Heart left ventricle (tissue), 16 donors: ENCODE data around the gene P2RX6. TPM values are rescaled to one million over a fixed set of nuclear protein-coding genes. Genes with fewer than 3 reads are reported as not detected.
A peak's percentile ranks its signal among the peaks of the same experiment; 100 is the strongest.

Experiments
- ATAC-seq, 4 donors: fragments of 200-7000 bp; cut with Tn5 transposase; one replicate each; pipeline ENCODE4 v1.9.1; 2020 to 2022; ENCODE audit warnings: moderate library complexity in 4 of 4, mild to moderate bottlenecking in 3 of 4, moderate number of reproducible peaks in 1 of 4
- DNase-seq, 5 donors: peaks; one replicate each; pipeline ENCODE4 v3.0.0-alpha.2; 2020
- H3K27ac ChIP-seq, 12 donors: fragments of 200-600 bp; sonication (generic) in 4 of 12; one replicate each; pipeline versions ENCODE4 v1.5.0 to v1.8.0; 2016 to 2022; ENCODE audit warnings: mild to moderate bottlenecking in 2 of 12
- H3K27me3 ChIP-seq, 9 donors: fragments of 200-600 bp; sonication (generic) in 2 of 9; one replicate each; pipeline versions ENCODE4 v1.5.1 to v1.8.0; 2016 to 2022; ENCODE audit warnings: mild to moderate bottlenecking in 3 of 9
- H3K36me3 ChIP-seq, 9 donors: fragments of 200-600 bp; sonication (generic) in 2 of 9; one replicate each; pipeline versions ENCODE4 v1.5.0 to v1.8.0; 2018 to 2022; ENCODE audit warnings: mild to moderate bottlenecking in 2 of 9
- H3K4me1 ChIP-seq, 12 donors: fragments of 200-600 bp; sonication (generic) in 4 of 12; one replicate each; pipeline versions ENCODE4 v1.5.0 to v1.8.0; 2016 to 2022; ENCODE audit warnings: mild to moderate bottlenecking in 3 of 12
- H3K4me3 ChIP-seq, 12 donors: fragments of 200-600 bp; sonication (generic) in 4 of 12; one replicate each; pipeline versions ENCODE4 v1.5.0 to v1.8.0; 2017 to 2022; ENCODE audit warnings: mild to moderate bottlenecking in 9 of 12, moderate library complexity in 4 of 12
- H3K9me3 ChIP-seq, 12 donors: fragments of 200-600 bp; sonication (generic) in 4 of 12; one replicate each; pipeline versions ENCODE4 v1.5.0 to v1.8.0; 2016 to 2022; ENCODE audit warnings: mild to moderate bottlenecking in 1 of 12
- CTCF ChIP-seq, 12 donors: fragments of 200-600 bp; sonication (generic) in 4 of 12; IDR thresholded peaks; one replicate each; pipeline versions ENCODE4 v1.5.0 to v1.8.0; 2018 to 2022; ENCODE audit warnings: antibody characterized with exemption in 12 of 12, mild to moderate bottlenecking in 5 of 12
- POLR2A ChIP-seq, 2 donors: fragments of 450-650 bp; IDR thresholded peaks; one replicate each; pipeline ENCODE4 v1.6.1; 2017; ENCODE audit warnings: antibody characterized with exemption in 2 of 2, mild to moderate bottlenecking in 2 of 2, moderate library complexity in 2 of 2
- WGBS, 4 donors: extraction: QIAGEN DNeasy Blood & Tissue Kit in 2 of 4; methylation state at CpG; one replicate each; pipeline versions ENCODE4 v1.1.5 to v1.1.7; 2013 to 2018; 5-methylcytosine and 5-hydroxymethylcytosine counted together
- intact Hi-C, 10 donors: fragments of 100-400 bp; cut with DNase I; formaldehyde crosslinking; loops; one replicate each; pipeline versions ENCODE4 v1.11.1 to v1.14.2; 2022
- polyA plus RNA-seq, 2 donors: library from polyadenylated mRNA; stranded (reverse); fragments of 200-250 nt; gene quantifications; one replicate each; pipeline ENCODE4 v1.2.3, GENCODE V29; 2013
- total RNA-seq, 9 donors: library from RNA; depleted of rRNA in 2 of 9; stranded (reverse); fragments of >200 nt in 2 of 9; fragmentation: NEBNext Ultra II Directional in 3 of 9; extraction: Animal tissue kit (Norgen Biotek cat#: 25700) in 3 of 9; gene quantifications; one replicate each; pipeline versions ENCODE4 v1.1.0 to v1.2.4, GENCODE V29; 2016 to 2023
- donor health status: ischemic (EF 13 %, LVEDD 7.1; RV severe dilation, severe dysfunction).
- donor health status: healthy with polysubstance abuse.
- donor health status: DM: no; HTN: yes; CAD: no.
- donor health status: DM: no; HTN: no; CAD: no.
- donor health status: ischemic (EF 25% LVEDD 6.9; RV normal size, moderate dysfunction).
- donor health status: ischemic (EF 25% LVEDD 5.7; RV mildly dilated, moderate dysfunction).
- donor health status: healthy.
- donor health status: DM: yes; HTN: yes; CAD: no.
- donor health status: ischemic (EF 35%, LVEDD 5.7; RV mildly dilated, moderate dysfunction).
- donor health status: nonischemic (EF 11% LVEDD 7.7; RV severe dilation, severe dysfunction).
- donor health status: DM: yes; HTN: yes; CAD: no.
- donor health status: PGD.
- donor health status: ischemic (EF 29% LVEDD 5.4; RV normal size, mild dysfunction).
- donor health status: nonischemic (EF 23%, LVEDD 6.1; RV moderate dilation, normal function).

Gene P2RX6
- total and polyA plus RNA-seq, 11 donors: 0.06 to 4.8 (median 1.5) TPM

DNA sequence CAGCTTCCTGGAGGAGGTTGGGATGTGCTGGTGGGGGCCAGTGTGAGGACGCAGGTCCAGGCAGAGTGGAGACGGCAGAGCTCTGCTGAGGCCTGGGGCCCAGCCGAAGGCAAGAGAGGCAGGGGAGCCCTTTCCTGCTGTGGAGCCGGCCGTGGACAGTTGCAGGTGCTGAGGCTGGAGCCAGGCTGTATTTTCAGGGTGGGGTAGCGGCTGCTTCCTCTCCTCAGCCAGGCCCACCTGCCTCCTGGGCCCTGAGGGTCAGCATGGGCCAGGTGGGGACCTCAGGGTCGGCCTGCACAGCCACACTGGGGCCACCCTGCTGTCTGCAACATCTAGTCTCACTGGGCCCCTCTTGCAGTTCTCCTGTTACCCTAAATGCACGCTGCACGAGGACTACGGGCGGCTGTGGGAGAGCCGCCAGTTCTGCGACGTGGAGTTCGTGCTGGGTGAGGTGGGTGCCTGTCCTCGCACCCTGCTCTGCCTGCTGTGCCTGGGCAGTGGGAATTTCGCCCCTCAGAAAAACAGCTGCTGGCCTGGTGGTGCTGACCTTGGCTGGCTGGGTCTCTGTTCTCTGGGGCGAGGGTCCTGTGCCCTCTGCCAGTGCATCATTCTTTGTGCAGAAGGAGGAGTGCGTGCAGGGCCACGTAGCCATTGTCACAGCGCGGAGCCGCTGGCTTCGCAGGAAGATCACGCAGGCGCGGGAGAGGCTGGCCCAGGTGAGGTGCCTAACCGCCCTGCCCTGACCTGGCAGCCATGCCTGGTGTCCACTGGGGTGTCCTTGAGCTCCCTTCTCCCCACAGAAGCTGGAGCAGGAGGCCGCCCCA is 21.4 kb upstream of the P2RX6 start:
- Histone ChIP-seq H3K27me3 (no peaks in the 10 kb centered on the region), H3K4me1 (no peaks in the 10 kb centered on the region), H3K36me3 (peaks cover 0 to 88% (median 58%) of the 10 kb centered on the region in 9 donors), H3K27ac (no peak overlapping the region), H3K9me3 (no peaks in the 10 kb centered on the region), H3K4me3 (no peak overlapping the region)
- ATAC-seq (no peak), DNase-seq (peak in 1 of 5 donors; percentile 5)
- no peak for TF ChIP-seq CTCF (IDR thresholded peaks at IDR 0.05)
- TF ChIP-seq POLR2A (IDR thresholded peaks at IDR 0.05): no peak
- WGBS, 4 donors: 95 to 99% (median 96%) methylated on average over 10 to 29 of the region's 29 CpGs
- intact Hi-C loops: loop anchor here in 1 of 10 donors (10.0 kb wide), 1 partner anchor 79 kb away; the partner anchor contains the start of gene CRKL

GRCh38 chr22:20994128-20994901 is 20.6 kb upstream of the P2RX6 start:
- TF ChIP-seq POLR2A (IDR thresholded peaks at IDR 0.05) (no peak), CTCF (IDR thresholded peaks at IDR 0.05) (no peak)
- H3K9me3 ChIP-seq: no peaks in the 10 kb centered on the region
- no peak overlapping the region for H3K4me3 ChIP-seq
- no peaks in the 10 kb centered on the region for H3K4me1 ChIP-seq
- H3K36me3 ChIP-seq: peaks cover 0 to 91% (median 62%) of the 10 kb centered on the region in 9 donors
- ATAC-seq: no peak
- DNase-seq: peak in 1 of 5 donors; percentile 6
- intact Hi-C loops: loop anchor here in 1 of 10 donors (10.0 kb wide), 1 partner anchor 80 kb away; the partner anchor contains the start of gene CRKL
- no peaks in the 10 kb centered on the region for H3K27me3 ChIP-seq
- WGBS, 4 donors: 92 to 95% (median 94%) methylated on average over 8 to 30 of the region's 30 CpGs
- no peak overlapping the region for H3K27ac ChIP-seq

DNA sequence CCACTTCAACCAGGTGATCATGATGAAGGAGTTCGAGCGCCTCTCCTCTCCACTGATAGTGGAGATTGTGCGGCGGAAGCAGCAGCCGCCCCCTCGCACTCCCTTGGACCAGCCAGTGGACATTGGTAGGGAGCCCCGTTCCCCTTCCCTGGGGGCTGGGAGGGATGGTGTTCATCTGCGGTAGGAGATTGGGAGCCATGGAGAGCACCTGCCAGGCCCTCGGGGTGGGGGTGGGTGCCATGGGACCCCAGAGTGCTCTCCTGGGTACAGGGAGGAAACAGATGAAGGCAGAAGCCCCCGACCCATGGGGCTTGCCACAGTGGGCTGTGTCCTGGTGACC is 20.1 kb upstream of the P2RX6 start:
- Histone ChIP-seq H3K27me3 (no peaks in the 10 kb centered on the region), H3K9me3 (no peaks in the 10 kb centered on the region), H3K36me3 (peaks cover 0 to 96% (median 68%) of the 10 kb centered on the region in 9 donors), H3K4me1 (peaks cover 0 to 5% (median 2%) of the 10 kb centered on the region in 12 donors), H3K4me3 (no peak overlapping the region), H3K27ac (no peak overlapping the region)
- ATAC-seq (no peak), DNase-seq (no peak)
- WGBS, 4 donors: 87 to 98% (median 90%) methylated on average over 7 to 10 of the region's 10 CpGs
- no peak for TF ChIP-seq POLR2A (IDR thresholded peaks at IDR 0.05)
- no peak for TF ChIP-seq CTCF (IDR thresholded peaks at IDR 0.05)
- intact Hi-C loops: loop anchor here in 1 of 10 donors (10.0 kb wide), 1 partner anchor 80 kb away; the partner anchor contains the start of gene CRKL
